Thyroid gland (tissue), 4 donors: ENCODE results near the gene ZNF774.

Experiments used
- CTCF ChIP-seq, 6 experiments: fragments of 200-600 bp in 3 of 6; fragments of 450-650 bp in 3 of 6; sonication (generic) in 3 of 6; IDR thresholded peaks; one replicate each; pipeline ENCODE4 v1.5.1; 2016 to 2019; ENCODE audit warnings: antibody characterized with exemption in 6 of 6, mild to moderate bottlenecking in 2 of 6, inconsistent platforms in 1 of 6, moderate library complexity in 1 of 6
- POLR2A ChIP-seq, 2 donors: fragments of 450-650 bp; IDR thresholded peaks; one replicate each; pipeline ENCODE4 v1.6.1; 2017; ENCODE audit warnings: antibody characterized with exemption in 2 of 2, mild to moderate bottlenecking in 2 of 2, moderate library complexity in 1 of 2

- TF ChIP-seq CTCF (IDR thresholded peaks at IDR 0.05) (no peak), POLR2A (IDR thresholded peaks at IDR 0.05) (no peak)
These were observed 49.4 kb downstream of the ZNF774 start for GRCh38 chr15:90401495-90401894.
